GM21447 (cell line): ENCODE data around the gene WDR83.
"Not testable (repeated sequence)": the region's sequence is repeated elsewhere in the genome, so short reads cannot be mapped to it uniquely, and the experiment has no call there.

ENCODE experiments used
- ATAC-seq: cut with Tn5 transposase; IDR thresholded peaks from one replicate; pipeline ENCODE4 v1.9.1; 2021; ENCODE audit not compliant: unreplicated experiment

Gene WDR83

GRCh38 chr19:12666265-12667048 is at the start of gene WDR83, which contains the start of gene MAN2B1:
Gene WDR83 (plus strand): TSS chr19:12666807. CDS start chr19:12669791, 2,984 bp downstream.
Gene MAN2B1 (minus strand): TSS chr19:12666742. CDS start chr19:12666701, 41 bp downstream.
- ATAC-seq = peak; percentile 40

GRCh38 chr19:12617646-12618045 is 49.0 kb upstream of the WDR83 start:
- no peak for ATAC-seq

GRCh38 chr19:12621253-12622024 is 45.2 kb upstream of the WDR83 start:
- not testable (repeated sequence) for ATAC-seq

- ATAC-seq = no peak
These were observed 43.1 kb upstream of the WDR83 start for GRCh38 chr19:12623361-12624031.

GRCh38 chr19:12626958-12627357 is 39.6 kb upstream of the WDR83 start:
- no peak for ATAC-seq

- no peak for ATAC-seq
These were observed 38.3 kb upstream of the WDR83 start for GRCh38 chr19:12628040-12629022.

- ATAC-seq = no peak
These were observed 37.4 kb upstream of the WDR83 start for GRCh38 chr19:12629215-12629614.

GRCh38 chr19:12636631-12637030 is 30.0 kb upstream of the WDR83 start:
- ATAC-seq = no peak

GRCh38 chr19:12638611-12639182 is 27.9 kb upstream of the WDR83 start:
- ATAC-seq = no peak

- peak; percentile 48 for ATAC-seq
These were observed 26.6 kb upstream of the WDR83 start for GRCh38 chr19:12639901-12640613.

GRCh38 chr19:12641456-12641855 is 25.2 kb upstream of the WDR83 start:
- ATAC-seq = no peak

- ATAC-seq = no peak
These were observed 24.1 kb upstream of the WDR83 start for GRCh38 chr19:12642506-12642905.

GRCh38 chr19:12643716-12644115 is 22.9 kb upstream of the WDR83 start:
- ATAC-seq = not testable (repeated sequence)

GRCh38 chr19:12646551-12646950 is 20.1 kb upstream of the WDR83 start:
- no peak for ATAC-seq

- no peak for ATAC-seq
These were observed 19.6 kb upstream of the WDR83 start for GRCh38 chr19:12647047-12647446.

- ATAC-seq = no peak
These were observed 19.0 kb upstream of the WDR83 start for GRCh38 chr19:12647490-12648071.

- no peak for ATAC-seq
These were observed 18.5 kb upstream of the WDR83 start for GRCh38 chr19:12648088-12648487.

GRCh38 chr19:12649941-12650340 is 16.7 kb upstream of the WDR83 start:
- no peak for ATAC-seq

GRCh38 chr19:12652219-12652618 is 14.4 kb upstream of the WDR83 start:
- ATAC-seq = no peak
